Measurements from ENCODE around the gene ZSCAN4.

DNA sequence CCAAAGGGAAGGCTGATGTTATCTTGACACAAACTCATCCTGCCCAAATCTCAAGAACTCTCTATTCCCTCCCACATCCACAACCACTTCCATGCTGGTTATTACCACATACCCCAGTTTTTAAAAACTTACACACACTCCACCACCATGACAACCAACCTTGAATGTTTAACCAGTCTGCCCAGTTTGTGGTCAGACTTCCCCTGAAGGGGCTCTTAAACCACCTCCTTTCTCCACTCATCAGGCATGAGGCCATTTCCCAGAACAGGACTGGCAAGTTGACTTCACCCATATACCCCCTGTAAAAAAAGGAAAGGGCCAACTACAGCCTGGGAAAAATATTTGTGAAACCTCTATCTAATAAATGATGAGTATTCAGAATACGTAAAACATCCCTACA, 12.4 kb upstream of the ZSCAN4 start:
- TF ChIP-seq CTCF (IDR thresholded peaks at IDR 0.05; ENCODE audit: low read length) = no peak
- TF ChIP-seq EZH2 (IDR thresholded peaks at IDR 0.05; ENCODE audit: borderline replicate concordance, low read length) = no peak
